Ammon's horn (tissue), 1 donor: ENCODE measurements around the gene ASRGL1.

Experiments
- DNase-seq: peaks from one replicate; pipeline ENCODE4 v3.0.0-alpha.2; 2016; ENCODE audit warnings: low spot score

The ASRGL1 gene

DNA sequence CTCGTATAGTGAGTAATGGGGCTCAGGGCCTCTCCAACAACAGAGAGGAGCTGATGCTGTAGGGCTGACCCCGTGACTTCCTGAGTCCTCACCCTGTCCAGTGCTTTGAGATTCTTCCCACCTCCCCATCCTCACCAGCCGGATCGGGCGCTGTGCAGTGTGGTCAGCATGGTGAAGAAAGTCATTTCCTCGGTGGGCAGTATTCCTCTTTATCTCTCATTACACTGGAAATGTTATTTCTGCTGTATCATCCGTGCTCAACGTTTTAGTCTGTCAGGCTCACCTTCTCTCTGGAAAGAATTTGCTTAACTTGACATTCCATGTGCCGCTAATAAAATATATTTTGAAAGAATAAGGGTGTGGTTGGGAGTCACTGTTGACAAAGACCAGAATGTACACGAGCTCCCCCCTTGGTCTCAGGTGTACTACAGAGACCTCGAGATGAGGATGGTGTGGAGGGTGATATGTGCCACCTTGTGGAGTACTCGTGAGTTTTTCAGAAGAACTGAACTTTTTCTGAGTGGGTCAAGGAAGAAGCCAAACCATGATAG lies 55.9 kb downstream of the ASRGL1 start:
- no peak for DNase-seq

- DNase-seq: no peak
Measured at GRCh38 chr11:62393735-62394134, 56.5 kb downstream of the ASRGL1 start.

DNA sequence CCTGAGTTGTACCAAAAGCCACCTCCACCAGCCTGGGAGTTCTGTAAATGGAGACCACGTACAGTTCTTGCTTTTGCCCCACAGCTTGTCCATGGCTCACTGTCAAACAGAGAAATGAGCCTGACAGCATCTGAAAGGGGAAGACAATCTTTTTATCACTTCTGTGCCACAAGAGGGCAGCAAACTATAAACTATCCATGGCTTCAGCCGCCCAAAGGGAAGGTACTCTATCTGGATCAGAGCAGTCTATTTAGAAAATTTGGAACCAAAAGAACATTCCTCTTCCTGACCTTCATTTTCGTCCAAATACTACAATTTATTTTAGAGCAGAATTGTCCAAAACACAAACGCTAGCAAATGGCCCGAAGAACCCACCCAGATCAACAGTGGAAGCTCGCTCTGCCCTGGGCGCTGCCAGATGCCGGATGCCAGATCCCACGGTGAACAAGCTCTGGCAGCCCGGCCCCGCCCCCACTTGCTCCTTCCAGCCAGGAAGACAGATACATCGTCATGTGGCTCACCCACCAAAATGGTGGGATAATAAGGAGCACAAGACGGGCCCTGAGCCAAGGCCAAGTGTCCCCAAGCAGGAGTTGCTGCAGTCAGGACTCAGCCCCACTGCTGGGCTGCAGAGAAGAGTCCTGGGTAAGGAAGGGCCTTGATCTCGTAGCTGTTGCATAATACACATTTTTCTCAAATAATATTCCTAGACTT lies 57.7 kb downstream of the ASRGL1 start:
- peak; percentile 95 for DNase-seq

GRCh38 chr11:62395885-62396551 lies 58.8 kb downstream of the ASRGL1 start:
- no peak for DNase-seq

DNA sequence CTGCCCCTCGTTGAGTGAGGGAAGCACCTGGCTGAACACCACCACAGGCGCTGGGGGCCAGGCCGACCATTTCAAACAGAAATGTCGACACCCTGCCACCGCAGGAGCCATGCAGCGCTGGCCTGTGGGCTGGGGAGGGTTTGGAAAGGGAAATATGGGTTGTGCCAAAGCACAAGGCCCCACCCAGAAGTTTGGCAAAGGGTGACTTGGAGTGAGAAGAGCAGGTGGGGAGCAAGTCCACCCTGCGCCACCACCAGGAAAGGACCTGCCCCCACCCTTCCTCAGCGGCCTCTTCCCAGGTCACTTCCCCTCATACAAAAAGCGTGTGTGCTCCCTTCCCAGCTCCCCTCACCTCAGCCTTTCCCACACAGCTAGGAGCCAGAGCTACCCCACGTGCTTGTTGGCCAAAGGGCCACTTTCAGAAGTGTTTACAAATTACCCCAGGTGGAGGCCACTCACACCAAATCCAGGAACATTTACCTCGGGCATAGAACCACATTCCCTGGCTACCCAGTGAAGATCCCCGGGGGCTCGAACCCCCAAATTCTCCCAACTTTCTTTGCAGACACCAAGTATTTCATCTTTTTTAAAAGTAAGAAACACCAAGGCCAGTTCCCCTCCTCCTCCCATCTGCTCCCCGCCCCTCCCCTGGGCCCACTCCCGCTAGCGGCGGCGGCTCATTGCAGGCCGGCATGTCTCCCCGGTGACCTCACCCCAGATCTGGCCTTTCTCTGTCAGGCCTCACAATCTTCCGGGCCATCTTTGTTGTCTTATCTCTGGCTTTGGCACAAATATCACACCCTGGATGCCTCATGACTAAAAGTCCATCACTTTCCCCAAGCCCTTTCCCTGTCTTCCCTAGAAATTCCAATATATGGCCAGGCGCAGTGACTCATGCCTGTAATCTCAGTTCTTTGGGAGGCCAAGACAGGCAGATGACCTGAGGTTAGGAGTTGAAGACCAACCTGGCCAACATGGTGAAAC lies 61.1 kb downstream of the ASRGL1 start:
- DNase-seq: no peak

GRCh38 chr11:62399172-62399877 lies 62.1 kb downstream of the ASRGL1 start:
- DNase-seq: peak; percentile 57

GRCh38 chr11:62399878-62400266 lies 62.6 kb downstream of the ASRGL1 start:
- DNase-seq: no peak

DNA sequence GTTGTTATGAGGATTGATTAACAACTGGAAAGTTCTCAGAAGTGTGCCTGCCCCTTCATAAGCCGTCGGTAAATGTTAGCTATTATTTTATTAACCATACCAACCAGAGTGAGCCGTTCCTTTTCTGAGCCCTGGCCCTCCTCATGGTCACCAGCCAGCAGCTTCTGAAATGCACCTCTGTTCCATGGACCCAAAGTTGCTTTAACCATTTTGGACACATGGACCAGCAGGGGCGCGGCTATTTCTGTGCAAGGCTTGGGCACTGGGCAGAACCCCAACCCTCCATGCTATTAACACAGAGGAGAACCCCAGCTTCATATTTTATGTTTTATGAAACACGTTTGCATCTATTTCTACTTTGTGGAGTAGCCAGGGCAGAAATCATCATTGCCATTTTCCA lies 63.0 kb downstream of the ASRGL1 start:
- DNase-seq: no peak

DNA sequence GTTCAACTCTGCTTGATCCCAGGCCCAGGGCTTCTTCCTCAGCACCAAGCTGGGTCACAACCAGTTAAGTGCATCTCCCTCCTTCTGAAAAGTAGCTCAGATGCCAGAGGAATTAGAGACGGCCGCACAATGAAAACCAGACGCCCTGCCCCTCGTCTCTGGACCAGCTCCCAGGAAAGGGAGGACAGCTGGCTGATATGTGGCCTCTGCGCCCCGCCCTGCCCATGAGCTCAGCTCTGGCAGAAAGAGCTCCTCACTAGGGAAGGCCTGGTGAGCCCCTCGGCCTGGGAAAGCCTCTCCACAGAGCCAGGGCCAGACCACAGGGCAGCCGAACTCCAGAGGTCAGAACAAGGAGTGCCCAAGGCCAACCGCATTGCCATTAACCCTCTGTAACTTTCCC lies 63.5 kb downstream of the ASRGL1 start:
- DNase-seq: peak; percentile 87

GRCh38 chr11:62401356-62401755 lies 64.1 kb downstream of the ASRGL1 start:
- DNase-seq: no peak

- no peak for DNase-seq
Measured at GRCh38 chr11:62401811-62402210, 64.6 kb downstream of the ASRGL1 start.

GRCh38 chr11:62402226-62402959 lies 65.1 kb downstream of the ASRGL1 start:
- DNase-seq: peak; percentile 71

GRCh38 chr11:62402960-62403730 lies 65.9 kb downstream of the ASRGL1 start:
- DNase-seq: no peak

- no peak for DNase-seq
Measured at GRCh38 chr11:62404435-62404834, 67.2 kb downstream of the ASRGL1 start.

DNA sequence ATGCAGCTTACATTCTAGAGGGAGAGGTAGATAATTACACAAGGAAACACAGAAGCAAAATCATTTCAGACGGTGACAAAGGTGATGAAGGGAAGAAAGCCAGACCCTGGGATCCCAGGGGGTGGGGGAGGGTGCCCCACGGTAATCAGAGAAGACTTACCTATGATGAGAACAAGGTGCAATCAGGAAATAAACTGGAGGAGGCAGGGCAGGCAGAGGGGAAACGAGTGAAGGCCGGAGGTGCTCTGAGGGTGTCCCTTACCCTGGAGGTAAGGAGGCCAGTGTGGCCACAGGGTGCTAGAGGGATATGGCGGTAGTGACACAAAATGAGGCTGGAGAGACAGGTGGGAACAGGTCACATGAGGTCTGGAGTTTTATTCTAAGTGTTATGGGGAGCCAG lies 67.7 kb downstream of the ASRGL1 start:
- no peak for DNase-seq

DNA sequence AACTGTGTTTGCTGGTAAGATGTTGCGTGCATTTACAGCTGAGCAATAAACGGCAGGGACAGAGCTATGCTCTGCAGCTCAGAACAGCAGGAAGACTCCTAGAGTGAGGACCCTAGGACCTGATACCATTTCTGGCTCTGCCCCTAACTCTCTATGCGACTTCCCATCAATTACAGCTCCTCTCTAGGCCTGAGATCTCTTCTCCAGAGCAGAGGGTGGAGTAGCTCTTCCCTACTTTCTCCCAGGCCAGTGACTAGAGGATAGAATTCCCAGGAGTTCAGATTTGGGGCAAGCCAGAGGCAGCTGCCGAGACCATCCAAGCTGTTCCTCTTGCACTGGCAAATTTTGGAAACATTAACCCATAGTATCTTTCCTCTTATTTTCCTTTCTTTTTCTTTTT lies 68.8 kb downstream of the ASRGL1 start:
- no peak for DNase-seq

- DNase-seq: no peak
Measured at GRCh38 chr11:62409831-62410230, 72.6 kb downstream of the ASRGL1 start.

DNA sequence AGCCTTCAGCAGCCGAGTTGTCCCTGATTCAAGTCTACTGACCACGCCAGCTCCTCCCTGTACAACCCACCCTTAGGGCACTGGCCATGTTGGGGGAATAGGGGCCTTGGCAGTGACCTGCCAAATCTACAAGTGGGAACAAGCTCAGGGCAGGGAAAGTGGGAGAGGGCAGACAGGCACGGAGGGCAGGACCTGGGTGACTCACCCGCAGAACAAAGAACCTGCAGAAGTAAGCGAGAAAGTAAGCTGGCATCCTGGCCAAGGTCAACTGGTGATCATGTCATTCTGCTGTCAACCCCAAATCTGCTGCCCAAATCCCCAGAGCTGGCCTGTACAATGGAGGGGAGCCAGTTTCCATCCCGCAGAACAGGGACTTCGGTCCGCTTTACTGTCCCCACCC lies 73.7 kb downstream of the ASRGL1 start:
- no peak for DNase-seq

DNA sequence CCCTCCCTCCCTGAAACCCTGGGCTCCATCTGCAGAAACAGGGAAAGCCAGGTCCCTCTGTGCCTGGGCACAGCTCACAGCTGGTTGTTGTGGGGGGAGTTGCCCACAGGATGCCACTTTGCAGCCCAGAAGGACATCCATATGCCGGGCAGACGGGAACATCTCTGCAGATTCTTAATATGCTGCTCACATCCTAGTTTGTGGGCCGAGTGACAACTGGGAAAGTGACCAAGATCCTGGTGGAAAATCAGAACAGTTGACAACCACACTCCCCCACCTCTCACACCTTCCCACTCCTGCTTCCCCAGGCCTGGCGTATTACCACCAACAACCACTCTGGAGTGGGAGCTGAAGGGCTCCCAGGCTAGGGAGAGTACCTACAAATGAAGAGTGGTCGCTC lies 74.3 kb downstream of the ASRGL1 start:
- peak; percentile 61 for DNase-seq

- DNase-seq: no peak
Measured at GRCh38 chr11:62413060-62413696, 75.9 kb downstream of the ASRGL1 start.
